Measurements from ENCODE around the gene TOP3B.

DNA sequence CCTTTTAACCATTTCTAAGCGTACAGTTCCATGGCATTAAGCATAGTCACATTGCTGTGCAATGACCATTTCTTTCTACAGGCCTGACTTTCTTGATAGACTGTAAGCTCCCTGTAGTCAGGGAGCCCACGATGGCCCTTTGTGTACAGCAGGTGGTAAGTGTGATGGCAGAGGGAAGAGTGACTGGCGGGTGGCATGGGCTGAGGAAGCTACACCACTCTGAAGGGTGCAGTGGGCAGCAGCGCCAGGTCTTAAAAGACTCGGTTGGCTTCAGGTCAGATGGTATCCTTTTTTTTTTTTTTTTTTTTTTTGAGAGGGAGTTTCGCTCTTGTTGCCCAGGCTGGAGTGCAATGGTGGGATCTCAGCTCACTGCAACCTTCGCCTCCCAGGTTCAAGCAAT is 31.5 kb downstream of the TOP3B start:
- TF ChIP-seq JUND (IDR thresholded peaks at IDR 0.05) (no peak), YY1 (IDR thresholded peaks at IDR 0.05) (no peak), CTCF (IDR thresholded peaks at IDR 0.05; ENCODE audit: low read depth, low read length, missing input control) (no peak), GABPA (IDR thresholded peaks at IDR 0.05 in 1 of 2, conservative IDR thresholded peaks at IDR 0.05 in 1 of 2) (no peak), TAF1 (conservative IDR thresholded peaks at IDR 0.05) (no peak), NR2F2 (IDR thresholded peaks at IDR 0.05) (no peak), REST (IDR thresholded peaks at IDR 0.05) (no peak), ZBTB33 (IDR thresholded peaks at IDR 0.05) (no peak), FOXA2 (IDR thresholded peaks at IDR 0.05) (no peak), RXRA (IDR thresholded peaks at IDR 0.05) (no peak), FOXA1 (IDR thresholded peaks at IDR 0.05) (no peak), SP1 (IDR thresholded peaks at IDR 0.05) (no peak), RAD21 (IDR thresholded peaks at IDR 0.05) (no peak)

All from liver (tissue), 3 donors.